Loucy (cell line): ENCODE results near the gene MACROD2.

ENCODE experiments used
- CTCF ChIP-seq: fragments of 200-600 bp; sonication (generic); conservative IDR thresholded peaks from 2 replicates; pipeline ENCODE4 v1.5.1; 2014; ENCODE audit warnings: mild to moderate bottlenecking, antibody characterized with exemption, low read length
- EZH2phosphoT487 ChIP-seq: fragments of 200-600 bp; IDR thresholded peaks from 2 replicates; pipeline ENCODE4 v1.6.1; 2018; ENCODE audit warnings: antibody characterized with exemption, mild to moderate bottlenecking, moderate library complexity, borderline replicate concordance

GRCh38 chr20:15362849-15363248 is 1367.5 kb downstream of the MACROD2 start:
- no peak for TF ChIP-seq CTCF
- no peak for TF ChIP-seq EZH2phosphoT487
